IMR-90 (cell line): ENCODE measurements around the gene FAM236C.
"Not testable (repeated sequence)": the region's sequence is repeated elsewhere in the genome, so short reads cannot be mapped to it uniquely, and the experiment has no call there.

ENCODE experiments used
- POLR2A ChIP-seq: IDR thresholded peaks from 2 replicates; pipeline ENCODE4 v1.6.1; 2012; ENCODE audit warnings: mild to moderate bottlenecking, low read depth, low read length
- RCOR1 ChIP-seq: IDR thresholded peaks from 2 replicates; pipeline ENCODE4 v1.6.1; 2012; ENCODE audit warnings: mild to moderate bottlenecking, low read length, improper control_type of control experiment; ENCODE audit not compliant: insufficient replicate concordance
- SMC3 ChIP-seq: fragments of 150-350 bp; IDR thresholded peaks from 2 replicates; pipeline ENCODE4 v1.6.1; 2016; ENCODE audit warnings: low read depth, mild to moderate bottlenecking, antibody characterized with exemption, low read length, moderate library complexity
- TF ChIP-seq, protein P1 (sequence below): conservative IDR thresholded peaks from 2 replicates; pipeline ENCODE4 v1.5.1; 2012; ENCODE audit warnings: mild to moderate bottlenecking, low read depth, low read length, improper control_type of control experiment

- TF ChIP-seq, protein P1, sequence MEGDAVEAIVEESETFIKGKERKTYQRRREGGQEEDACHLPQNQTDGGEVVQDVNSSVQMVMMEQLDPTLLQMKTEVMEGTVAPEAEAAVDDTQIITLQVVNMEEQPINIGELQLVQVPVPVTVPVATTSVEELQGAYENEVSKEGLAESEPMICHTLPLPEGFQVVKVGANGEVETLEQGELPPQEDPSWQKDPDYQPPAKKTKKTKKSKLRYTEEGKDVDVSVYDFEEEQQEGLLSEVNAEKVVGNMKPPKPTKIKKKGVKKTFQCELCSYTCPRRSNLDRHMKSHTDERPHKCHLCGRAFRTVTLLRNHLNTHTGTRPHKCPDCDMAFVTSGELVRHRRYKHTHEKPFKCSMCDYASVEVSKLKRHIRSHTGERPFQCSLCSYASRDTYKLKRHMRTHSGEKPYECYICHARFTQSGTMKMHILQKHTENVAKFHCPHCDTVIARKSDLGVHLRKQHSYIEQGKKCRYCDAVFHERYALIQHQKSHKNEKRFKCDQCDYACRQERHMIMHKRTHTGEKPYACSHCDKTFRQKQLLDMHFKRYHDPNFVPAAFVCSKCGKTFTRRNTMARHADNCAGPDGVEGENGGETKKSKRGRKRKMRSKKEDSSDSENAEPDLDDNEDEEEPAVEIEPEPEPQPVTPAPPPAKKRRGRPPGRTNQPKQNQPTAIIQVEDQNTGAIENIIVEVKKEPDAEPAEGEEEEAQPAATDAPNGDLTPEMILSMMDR = not testable (repeated sequence)
- not testable (repeated sequence) for TF ChIP-seq POLR2A, SMC3, RCOR1
Measured at GRCh38 chrX:72936882-72937455, 24.6 kb downstream of the FAM236C start.
